HCT116 (cell line): ENCODE results near the gene UNC5C. TPM values are rescaled to one million over a fixed set of nuclear protein-coding genes. Genes with fewer than 3 reads are reported as not detected.

Source experiments
- ATAC-seq: fragments of 200-7000 bp; cut with Tn5 transposase; 2 replicates; pipeline ENCODE4 v1.9.1; 2020; ENCODE audit warnings: mild to moderate bottlenecking, moderate library complexity
- BruUV-seq: library from RNA; stranded (reverse); fragments of 400-500 nt; replicated peaks from 2 replicates; lab custom pipeline; 2021; lab: Mats Ljungman, UMichigan
- CTCF ChIA-PET: fragments of 300-600 bp; sonication (Branson Sonifier 250); formaldehyde crosslinking; loops from one replicate; lab custom pipeline; 2021; ENCODE audit warnings: antibody characterized with exemption; lab: Charles Lee
- POLR2A ChIA-PET: fragments of 300-600, 350-600 bp; sonication (Branson Sonifier 250); formaldehyde crosslinking; loops from one replicate; lab custom pipeline; 2021; ENCODE audit warnings: antibody characterized with exemption; lab: Charles Lee
- RAD21 ChIA-PET, 2 experiments: fragments of 300-600 bp; sonication (Branson Sonifier 250); formaldehyde crosslinking; loops; one replicate each; lab custom pipeline; 2023; ENCODE audit warnings: low total read pairs in 2 of 2; ENCODE audit not compliant: uncharacterized antibody in 2 of 2, unreplicated experiment in 2 of 2, low non-redundant PET in 1 of 2; lab: Charles Lee
- DNase-seq: peaks from one replicate; pipeline ENCODE4 v3.0.0-alpha.2; 2010; ENCODE audit warnings: low read depth, low spot score
- H2AFZ ChIP-seq: fragments of 200-600 bp; shearing (Covaris generic), sonication (generic); 2 replicates; pipeline ENCODE4 v1.6.1; 2017; ENCODE audit warnings: low read depth, mixed run types, mixed read lengths, antibody characterized with exemption, low read length; ENCODE audit not compliant: poor library complexity, severe bottlenecking
- H3K27ac ChIP-seq: 2 replicates; pipeline ENCODE4 v1.5.1; 2012; ENCODE audit warnings: low read depth, low read length
- H3K27me3 ChIP-seq: fragments of 200-600 bp; sonication (generic); 2 replicates; pipeline ENCODE4 v1.6.1; 2016; ENCODE audit warnings: mixed run types, low read length, mixed read lengths; ENCODE audit not compliant: insufficient read depth
- H3K36me3 ChIP-seq, 2 experiments: fragments of 200-500 bp in 1 of 2; fragments of 200-600 bp in 1 of 2; sonication (Bioruptor generic) in 1 of 2; sonication (generic) in 1 of 2; 2 replicates each; pipeline versions ENCODE4 v1.5.1 to v1.6.1; 2014 to 2016; ENCODE audit warnings: low read length in 2 of 2, inconsistent platforms in 1 of 2, mixed read lengths in 1 of 2, mixed run types in 1 of 2; ENCODE audit not compliant: insufficient read depth in 2 of 2, control insufficient read depth in 1 of 2
- H3K4me1 ChIP-seq, 2 experiments: fragments of 200-600 bp in 1 of 2; sonication (generic) in 1 of 2; 2 replicates each; pipeline versions ENCODE4 v1.5.1 to v1.6.1; 2012 to 2017; ENCODE audit warnings: low read length in 2 of 2, inconsistent platforms in 1 of 2, mild to moderate bottlenecking in 1 of 2, mixed read lengths in 1 of 2, mixed run types in 1 of 2, moderate library complexity in 1 of 2; ENCODE audit not compliant: insufficient read depth in 2 of 2, control insufficient read depth in 1 of 2
- H3K4me2 ChIP-seq: fragments of 200-600 bp; sonication (generic); 2 replicates; pipeline ENCODE4 v1.6.1; 2017; ENCODE audit warnings: mixed run types, low read length, mixed read lengths
- H3K4me3 ChIP-seq, 2 experiments: fragments of 200-600 bp in 1 of 2; sonication (generic) in 1 of 2; replicated peaks in 1 of 2; 2 replicates each; pipeline ENCODE4 v1.5.1; 2011 to 2016; ENCODE audit warnings: low read length in 2 of 2, control low read depth in 1 of 2, low read depth in 1 of 2, mild to moderate bottlenecking in 1 of 2, mixed read lengths in 1 of 2, mixed run types in 1 of 2
- H3K79me2 ChIP-seq: fragments of 200-600 bp; sonication (generic); 2 replicates; pipeline ENCODE4 v1.6.1; 2017; ENCODE audit warnings: mild to moderate bottlenecking, mixed run types, low read length, moderate library complexity, mixed read lengths; ENCODE audit not compliant: insufficient read depth
- H3K9ac ChIP-seq: fragments of 200-600 bp; sonication (generic); 2 replicates; pipeline ENCODE4 v1.6.1; 2016; ENCODE audit warnings: low read length, mixed read lengths
- H3K9me2 ChIP-seq: fragments of 200-600 bp; sonication (generic), shearing (Covaris generic); 2 replicates; pipeline ENCODE4 v1.6.1; 2017; ENCODE audit warnings: mixed run types, mild to moderate bottlenecking, moderate library complexity; ENCODE audit not compliant: insufficient read depth
- H3K9me3 ChIP-seq, 2 experiments: fragments of 200-500 bp in 1 of 2; fragments of 200-600 bp in 1 of 2; sonication (Bioruptor generic) in 1 of 2; sonication (generic) in 1 of 2; 2 replicates each; pipeline ENCODE4 v1.6.1; 2014 to 2017; ENCODE audit warnings: low read length in 2 of 2, mixed read lengths in 2 of 2, inconsistent platforms in 1 of 2, low read depth in 1 of 2, mild to moderate bottlenecking in 1 of 2, mixed run types in 1 of 2, moderate library complexity in 1 of 2; ENCODE audit not compliant: control insufficient read depth in 1 of 2, insufficient read depth in 1 of 2
- H4K20me1 ChIP-seq: fragments of 200-600 bp; sonication (generic), shearing (Covaris generic); 2 replicates; pipeline ENCODE4 v1.6.1; 2017; ENCODE audit warnings: mixed run types, mild to moderate bottlenecking, moderate library complexity; ENCODE audit not compliant: insufficient read depth
- CTCF ChIP-seq, 3 experiments: fragments of 200-600 bp in 1 of 3; sonication (generic) in 1 of 3; IDR thresholded peaks in 2 of 3; conservative IDR thresholded peaks in 1 of 3; 2 replicates each; pipeline ENCODE4 v1.5.1; 2012 to 2017; ENCODE audit warnings: low read depth in 2 of 3, low read length in 2 of 3, antibody characterized with exemption in 1 of 3, borderline replicate concordance in 1 of 3, control low read depth in 1 of 3, mild to moderate bottlenecking in 1 of 3, mixed read lengths in 1 of 3, mixed run types in 1 of 3, moderate library complexity in 1 of 3; ENCODE audit not compliant: insufficient read depth in 1 of 3
- FOSL1 ChIP-seq: IDR thresholded peaks from 2 replicates; pipeline ENCODE4 v1.6.1; 2012; ENCODE audit warnings: low read depth
- RAD21 ChIP-seq: IDR thresholded peaks from 2 replicates; pipeline ENCODE4 v1.6.1; 2012; ENCODE audit warnings: low read depth, mild to moderate bottlenecking
- SRF ChIP-seq: IDR thresholded peaks from 2 replicates; pipeline ENCODE4 v1.6.1; 2012; ENCODE audit warnings: low read depth
- ZNF274 ChIP-seq: fragments of 200-500 bp; sonication (Bioruptor generic); IDR thresholded peaks from 2 replicates; pipeline ENCODE4 v1.6.1; 2014; ENCODE audit warnings: mild to moderate bottlenecking, low read depth, low read length, inconsistent platforms
- intact Hi-C: fragments of 100-400 bp; cut with micrococcal nuclease; formaldehyde crosslinking; loops from 2 replicates; pipeline ENCODE4 v1.10.0; 2022
- total RNA-seq: library from RNA; stranded (reverse); gene quantifications from one replicate; pipeline ENCODE4 v1.2.1, GENCODE V29; 2021; ENCODE audit not compliant: unreplicated experiment

Gene UNC5C
- total RNA-seq, 1 experiment from 2014 or later: not detected

GRCh38 chr4:95155759-95156451, 392.9 kb downstream of the UNC5C start:
- TF ChIP-seq ZNF274 (no peak), RAD21 (peak; percentile 64), CTCF (IDR thresholded peaks at IDR 0.05 in 2 of 3, conservative IDR thresholded peaks at IDR 0.05 in 1 of 3; ENCODE audit: borderline replicate concordance in 1 of 3, insufficient read depth in 1 of 3, low read depth in 2 of 3, low read length in 2 of 3) (peak; percentile 40 to 84 (median 58))
- BruUV-seq: no TSS peak
- intact Hi-C loops: no loop called here
- H3K9ac ChIP-seq: no peak overlapping the region
- H3K36me3 ChIP-seq: no peaks in the 10 kb centered on the region
- H3K27me3 ChIP-seq: no peaks in the 10 kb centered on the region
- H3K79me2 ChIP-seq: no peaks in the 10 kb centered on the region
- ChIA-PET RAD21 (no interaction called here), CTCF (interaction anchor here (0.7 to 1.2 kb wide), 8 partner anchors 9 to 841 kb away, joined by 3 to 5 read pairs (median 4); no protein-coding TSS in a partner anchor), POLR2A (no interaction called here)
- H4K20me1 ChIP-seq: no peaks in the 10 kb centered on the region
- no peaks in the 10 kb centered on the region for H3K4me1 ChIP-seq
- H3K9me2 ChIP-seq: no peaks in the 10 kb centered on the region
- peak overlapping the region; percentile 7 for H2AFZ ChIP-seq
- no peak overlapping the region for H3K4me3 ChIP-seq
- H3K27ac ChIP-seq: no peak overlapping the region
- H3K4me2 ChIP-seq: no peak overlapping the region
- no peak for ATAC-seq
- DNase-seq: peak; percentile 22
- H3K9me3 ChIP-seq: no peaks in the 10 kb centered on the region

GRCh38 chr4:95153182-95153581, 395.6 kb downstream of the UNC5C start:
- Histone ChIP-seq H3K27ac (no peak overlapping the region), H3K4me1 (no peaks in the 10 kb centered on the region), H3K4me2 (no peak overlapping the region), H3K27me3 (no peaks in the 10 kb centered on the region), H4K20me1 (no peaks in the 10 kb centered on the region), H3K36me3 (no peaks in the 10 kb centered on the region), H3K9me3 (no peaks in the 10 kb centered on the region), H3K4me3 (no peak overlapping the region), H2AFZ (no peak overlapping the region), H3K79me2 (no peaks in the 10 kb centered on the region), H3K9ac (no peak overlapping the region), H3K9me2 (no peaks in the 10 kb centered on the region)
- ChIA-PET RAD21 (no interaction called here), CTCF (no interaction called here), POLR2A (no interaction called here)
- ATAC-seq (no peak), DNase-seq (no peak)
- TF ChIP-seq SRF (no peak), FOSL1 (no peak)
- no TSS peak for BruUV-seq
- intact Hi-C loops: no loop called here
